MM.1S (cell line): ENCODE data around the gene ARHGAP31.

ENCODE experiments used
- DNase-seq: peaks from one replicate; pipeline ENCODE4 v3.0.0-alpha.2; 2015
- H2AFZ ChIP-seq: fragments of 300-600 bp; sonication (generic); 2 replicates; pipeline ENCODE4 v1.6.0; 2016; ENCODE audit warnings: antibody characterized with exemption, low read length
- H3F3A ChIP-seq: fragments of 300-600 bp; sonication (generic); 2 replicates; pipeline ENCODE4 v1.6.1; 2016; ENCODE audit warnings: mild to moderate bottlenecking, antibody characterized with exemption, low read length, moderate library complexity, mixed read lengths; ENCODE audit not compliant: insufficient read depth
- H3K27ac ChIP-seq: fragments of 300-600 bp; sonication (generic); 2 replicates; pipeline ENCODE4 v1.5.1; 2016; ENCODE audit warnings: mild to moderate bottlenecking, low read length
- H3K27me3 ChIP-seq: fragments of 300-600 bp; sonication (generic); replicated peaks from 2 replicates; pipeline ENCODE4 v1.6.0; 2016; ENCODE audit warnings: low read length; ENCODE audit not compliant: insufficient read depth
- H3K36me3 ChIP-seq: fragments of 300-600 bp; sonication (generic); replicated peaks from 2 replicates; pipeline ENCODE4 v1.6.1; 2016; ENCODE audit warnings: mild to moderate bottlenecking, low read length, mixed read lengths; ENCODE audit not compliant: insufficient read depth
- H3K4me1 ChIP-seq: fragments of 300-600 bp; sonication (generic); 2 replicates; pipeline ENCODE4 v1.6.1; 2016; ENCODE audit warnings: low read length, mixed read lengths
- H3K4me2 ChIP-seq: fragments of 300-600 bp; sonication (generic); 2 replicates; pipeline ENCODE4 v1.6.0; 2016; ENCODE audit warnings: low read depth, low read length
- H3K4me3 ChIP-seq: fragments of 300-600 bp; sonication (generic); 2 replicates; pipeline ENCODE4 v1.5.1; 2016; ENCODE audit warnings: low read length, mixed read lengths
- H3K79me2 ChIP-seq: fragments of 300-600 bp; sonication (generic); 2 replicates; pipeline ENCODE4 v1.6.1; 2016; ENCODE audit warnings: mixed run types, low read length, mixed read lengths
- H3K9ac ChIP-seq: fragments of 300-600 bp; sonication (generic); 2 replicates; pipeline ENCODE4 v1.6.1; 2016; ENCODE audit warnings: low read length, mixed read lengths
- H3K9me2 ChIP-seq: fragments of 300-600 bp; sonication (generic); replicated peaks from 2 replicates; pipeline ENCODE4 v1.6.1; 2016; ENCODE audit warnings: mild to moderate bottlenecking, low read length, mixed read lengths; ENCODE audit not compliant: insufficient read depth
- H3K9me3 ChIP-seq: fragments of 300-600 bp; sonication (generic); replicated peaks from 2 replicates; pipeline ENCODE4 v1.6.1; 2016; ENCODE audit warnings: mild to moderate bottlenecking, low read length, mixed read lengths; ENCODE audit not compliant: insufficient read depth
- H4K20me1 ChIP-seq: fragments of 300-600 bp; sonication (generic); 2 replicates; pipeline ENCODE4 v1.6.1; 2016; ENCODE audit warnings: mild to moderate bottlenecking, low read length, moderate library complexity, mixed read lengths; ENCODE audit not compliant: insufficient read depth
- EZH2 ChIP-seq: fragments of 300-600 bp; sonication (generic); optimal IDR thresholded peaks from 2 replicates; pipeline ENCODE3; 2017; ENCODE audit warnings: low read depth, mild to moderate bottlenecking, antibody characterized with exemption, low read length, mixed read lengths
- EZH2phosphoT487 ChIP-seq: fragments of 300-600 bp; sonication (generic); IDR thresholded peaks from 2 replicates; pipeline ENCODE4 v1.6.1; 2018; ENCODE audit warnings: antibody characterized with exemption, low read length
- TF ChIP-seq, protein P1 (sequence below): fragments of 300-600 bp; sonication (generic); IDR thresholded peaks from 2 replicates; pipeline ENCODE4 v1.5.1; 2016; ENCODE audit warnings: antibody characterized with exemption, low read length, mixed read lengths

ARHGAP31 gene

DNA sequence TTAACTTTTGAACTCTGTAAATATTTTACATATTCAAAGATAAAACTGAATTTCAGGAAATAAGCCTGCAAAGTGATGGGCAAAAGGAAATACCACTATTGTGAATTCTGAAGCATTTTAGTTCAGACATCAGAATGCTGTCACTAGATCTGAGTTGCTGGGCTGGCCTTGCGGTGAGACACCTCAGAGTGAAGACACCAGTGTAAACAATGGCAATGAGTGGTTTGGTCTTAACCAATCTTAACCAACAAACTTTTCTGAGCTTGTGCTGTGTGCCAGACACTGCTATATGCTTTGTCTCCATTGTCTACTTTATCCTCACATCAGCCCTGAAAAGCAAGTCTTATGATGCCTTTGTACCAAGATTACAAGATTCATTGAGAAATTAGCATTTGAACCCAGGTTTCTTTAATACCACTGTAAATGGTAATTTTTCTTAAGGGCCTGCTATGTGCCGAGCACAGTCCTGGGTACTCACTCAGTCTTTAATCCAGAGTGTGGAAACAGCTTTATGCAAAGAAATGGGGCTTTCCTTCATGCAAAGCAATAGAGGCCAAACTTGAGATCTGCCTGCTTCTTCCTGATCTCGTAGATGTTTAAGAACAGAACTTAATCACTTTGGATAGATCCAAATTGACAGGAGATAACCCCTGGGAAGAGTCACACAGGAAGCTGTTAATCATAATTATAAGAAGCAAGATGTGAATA is 114.2 kb downstream of the ARHGAP31 start:
- no peaks in the 10 kb centered on the region for H3K27me3 ChIP-seq
- no peak overlapping the region for H3K4me3 ChIP-seq
- no peak overlapping the region for H3K4me2 ChIP-seq
- H3K9ac ChIP-seq, result no peak overlapping the region
- no peaks in the 10 kb centered on the region for H3K79me2 ChIP-seq
- H4K20me1 ChIP-seq, result no peaks in the 10 kb centered on the region
- no peak for DNase-seq
- no peaks in the 10 kb centered on the region for H3F3A ChIP-seq
- no peaks in the 10 kb centered on the region for H3K36me3 ChIP-seq
- no peaks in the 10 kb centered on the region for H3K9me3 ChIP-seq
- H3K27ac ChIP-seq, result no peak overlapping the region
- no peak overlapping the region for H2AFZ ChIP-seq
- TF ChIP-seq EZH2phosphoT487, result no peak
- no peak for TF ChIP-seq EZH2
- TF ChIP-seq, protein P1, sequence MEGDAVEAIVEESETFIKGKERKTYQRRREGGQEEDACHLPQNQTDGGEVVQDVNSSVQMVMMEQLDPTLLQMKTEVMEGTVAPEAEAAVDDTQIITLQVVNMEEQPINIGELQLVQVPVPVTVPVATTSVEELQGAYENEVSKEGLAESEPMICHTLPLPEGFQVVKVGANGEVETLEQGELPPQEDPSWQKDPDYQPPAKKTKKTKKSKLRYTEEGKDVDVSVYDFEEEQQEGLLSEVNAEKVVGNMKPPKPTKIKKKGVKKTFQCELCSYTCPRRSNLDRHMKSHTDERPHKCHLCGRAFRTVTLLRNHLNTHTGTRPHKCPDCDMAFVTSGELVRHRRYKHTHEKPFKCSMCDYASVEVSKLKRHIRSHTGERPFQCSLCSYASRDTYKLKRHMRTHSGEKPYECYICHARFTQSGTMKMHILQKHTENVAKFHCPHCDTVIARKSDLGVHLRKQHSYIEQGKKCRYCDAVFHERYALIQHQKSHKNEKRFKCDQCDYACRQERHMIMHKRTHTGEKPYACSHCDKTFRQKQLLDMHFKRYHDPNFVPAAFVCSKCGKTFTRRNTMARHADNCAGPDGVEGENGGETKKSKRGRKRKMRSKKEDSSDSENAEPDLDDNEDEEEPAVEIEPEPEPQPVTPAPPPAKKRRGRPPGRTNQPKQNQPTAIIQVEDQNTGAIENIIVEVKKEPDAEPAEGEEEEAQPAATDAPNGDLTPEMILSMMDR, result no peak
- no peaks in the 10 kb centered on the region for H3K4me1 ChIP-seq
- H3K9me2 ChIP-seq, result no peaks in the 10 kb centered on the region

DNA sequence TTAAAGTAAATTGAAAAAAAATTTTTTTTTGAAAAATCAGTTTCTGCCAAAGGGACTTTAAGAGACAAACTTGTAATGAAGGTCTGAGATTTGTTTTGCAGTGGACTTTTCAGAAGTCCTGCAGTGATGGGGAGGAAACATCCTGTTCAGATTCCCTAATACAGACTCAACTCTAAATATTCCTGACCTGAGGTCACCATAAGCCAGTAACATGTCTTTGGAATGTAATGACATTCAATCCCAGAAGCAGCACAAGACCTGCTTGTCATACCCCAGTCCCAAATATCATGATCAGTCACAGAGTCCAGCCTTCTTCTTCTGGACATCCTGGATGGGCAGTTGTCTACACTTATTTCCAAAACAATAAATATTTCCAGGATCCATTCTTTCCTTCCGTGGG is 115.7 kb downstream of the ARHGAP31 start:
- DNase-seq, result no peak
- no peaks in the 10 kb centered on the region for H4K20me1 ChIP-seq
- H3K4me1 ChIP-seq, result no peaks in the 10 kb centered on the region
- H3K27me3 ChIP-seq, result no peaks in the 10 kb centered on the region
- no peaks in the 10 kb centered on the region for H3K36me3 ChIP-seq
- no peak overlapping the region for H3K4me3 ChIP-seq
- no peaks in the 10 kb centered on the region for H3F3A ChIP-seq
- H3K9me2 ChIP-seq, result no peaks in the 10 kb centered on the region
- no peak overlapping the region for H3K27ac ChIP-seq
- H3K9ac ChIP-seq, result no peak overlapping the region
- no peaks in the 10 kb centered on the region for H3K79me2 ChIP-seq
- no peak for TF ChIP-seq EZH2
- TF ChIP-seq EZH2phosphoT487, result no peak
- TF ChIP-seq, protein P1, result no peak
- H3K9me3 ChIP-seq, result no peaks in the 10 kb centered on the region
- H3K4me2 ChIP-seq, result no peak overlapping the region
- no peak overlapping the region for H2AFZ ChIP-seq

DNA sequence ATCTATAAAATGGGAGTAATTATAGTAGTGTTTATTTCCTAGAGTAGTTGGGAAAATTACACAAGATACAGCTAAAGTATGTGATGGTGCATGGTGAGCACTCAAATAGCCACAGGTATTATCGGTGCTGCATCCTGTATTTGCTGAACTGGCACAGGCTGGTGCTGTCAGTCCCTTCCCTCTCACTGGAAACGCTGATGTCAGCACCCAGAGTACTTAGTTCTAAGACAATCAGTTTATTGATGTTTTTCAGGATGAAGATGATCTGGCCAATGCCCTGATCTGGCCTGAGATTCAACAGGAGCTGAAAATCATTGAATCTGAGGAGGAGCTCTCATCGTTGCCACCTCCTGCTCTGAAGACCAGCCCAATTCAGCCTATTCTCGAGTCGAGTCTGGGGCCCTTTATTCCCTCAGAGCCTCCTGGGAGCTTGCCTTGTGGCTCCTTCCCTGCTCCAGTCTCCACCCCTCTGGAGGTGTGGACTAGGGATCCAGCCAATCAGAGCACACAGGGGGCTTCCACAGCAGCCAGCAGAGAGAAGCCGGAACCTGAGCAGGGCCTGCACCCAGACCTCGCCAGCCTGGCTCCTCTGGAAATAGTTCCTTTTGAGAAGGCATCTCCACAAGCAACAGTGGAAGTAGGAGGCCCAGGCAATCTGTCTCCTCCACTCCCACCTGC is 119.6 kb downstream of the ARHGAP31 start:
- no peak overlapping the region for H3K27ac ChIP-seq
- no peaks in the 10 kb centered on the region for H3K27me3 ChIP-seq
- no peaks in the 10 kb centered on the region for H3K9me3 ChIP-seq
- H3K9ac ChIP-seq, result no peak overlapping the region
- H3K4me1 ChIP-seq, result no peaks in the 10 kb centered on the region
- no peaks in the 10 kb centered on the region for H3K9me2 ChIP-seq
- H3K4me3 ChIP-seq, result no peak overlapping the region
- no peaks in the 10 kb centered on the region for H3K79me2 ChIP-seq
- no peak overlapping the region for H3K4me2 ChIP-seq
- TF ChIP-seq, protein P1, result no peak
- TF ChIP-seq EZH2, result no peak
- no peak for TF ChIP-seq EZH2phosphoT487
- peak; percentile 20 for DNase-seq
- H3K36me3 ChIP-seq, result no peaks in the 10 kb centered on the region
- no peak overlapping the region for H2AFZ ChIP-seq
- H3F3A ChIP-seq, result no peaks in the 10 kb centered on the region
- H4K20me1 ChIP-seq, result no peaks in the 10 kb centered on the region
